Astrocyte (in vitro differentiated cells and primary cell): Measurements from ENCODE around the gene AZI2. TPM values are rescaled to one million over a fixed set of nuclear protein-coding genes. Genes with fewer than 3 reads are reported as not detected.

ENCODE experiments used
- DNase-seq: peaks from one replicate; pipeline ENCODE4 v3.0.0-alpha.2; 2010; ENCODE audit warnings: low read depth
- FAIRE-seq: peaks from 2 replicates; lab custom pipeline; 2011; peaks lifted over from hg19 to GRCh38; lab: Jason Lieb, UNC
- H2AFZ ChIP-seq: 2 replicates; pipeline ENCODE4 v1.6.0; 2012; ENCODE audit warnings: low read depth, low read length, inconsistent platforms
- H3K27ac ChIP-seq: 2 replicates; pipeline ENCODE4 v1.5.1; 2011; ENCODE audit warnings: low read depth, low read length, inconsistent platforms
- H3K27me3 ChIP-seq: 2 replicates; pipeline ENCODE4 v1.6.0; 2011; ENCODE audit warnings: low read length, inconsistent platforms; ENCODE audit not compliant: insufficient read depth
- H3K36me3 ChIP-seq: 2 replicates; pipeline ENCODE4 v1.5.1; 2011; ENCODE audit warnings: low read length, inconsistent platforms; ENCODE audit not compliant: insufficient read depth
- H3K4me1 ChIP-seq: 2 replicates; pipeline ENCODE4 v1.5.1; 2011; ENCODE audit warnings: low read length, inconsistent platforms; ENCODE audit not compliant: insufficient read depth
- H3K4me2 ChIP-seq: 2 replicates; pipeline ENCODE4 v1.6.0; 2012; ENCODE audit warnings: low read length, inconsistent platforms
- H3K4me3 ChIP-seq: 2 replicates; pipeline ENCODE4 v1.5.1; 2011; ENCODE audit warnings: low read depth, mild to moderate bottlenecking, low read length, inconsistent platforms; ENCODE audit not compliant: insufficient read depth
- H3K79me2 ChIP-seq: 2 replicates; pipeline ENCODE4 v1.6.0; 2012; ENCODE audit warnings: mild to moderate bottlenecking, low read length, inconsistent platforms; ENCODE audit not compliant: insufficient read depth
- H3K9ac ChIP-seq: 2 replicates; pipeline ENCODE4 v1.6.0; 2012; ENCODE audit warnings: mild to moderate bottlenecking, low read length, inconsistent platforms
- H3K9me3 ChIP-seq: 2 replicates; pipeline ENCODE4 v1.5.1; 2012; ENCODE audit warnings: low read depth, mild to moderate bottlenecking, low read length, inconsistent platforms; ENCODE audit not compliant: insufficient read depth
- H4K20me1 ChIP-seq: 2 replicates; pipeline ENCODE4 v1.6.0; 2012; ENCODE audit warnings: low read length, inconsistent platforms; ENCODE audit not compliant: insufficient read depth
- H3K27ac Mint-ChIP-seq: one replicate; pipeline ENCODE4 v1.8.0; 2021; ENCODE audit warnings: mild to moderate bottlenecking, mixed read lengths; ENCODE audit not compliant: unreplicated experiment
- H3K27me3 Mint-ChIP-seq: one replicate; pipeline ENCODE4 v1.8.0; 2021; ENCODE audit warnings: low read depth, mixed read lengths; ENCODE audit not compliant: unreplicated experiment
- H3K36me3 Mint-ChIP-seq: one replicate; pipeline ENCODE4 v1.8.0; 2021; ENCODE audit warnings: low read depth, mixed read lengths; ENCODE audit not compliant: unreplicated experiment
- H3K4me1 Mint-ChIP-seq: one replicate; pipeline ENCODE4 v1.8.0; 2021; ENCODE audit warnings: low read depth, mixed read lengths; ENCODE audit not compliant: unreplicated experiment
- H3K4me3 Mint-ChIP-seq: one replicate; pipeline ENCODE4 v1.8.0; 2021; ENCODE audit warnings: mild to moderate bottlenecking, moderate library complexity, mixed read lengths; ENCODE audit not compliant: unreplicated experiment
- H3K9me3 Mint-ChIP-seq: one replicate; pipeline ENCODE4 v1.8.0; 2021; ENCODE audit warnings: mild to moderate bottlenecking, mixed read lengths; ENCODE audit not compliant: unreplicated experiment
- EZH2 ChIP-seq: IDR thresholded peaks from 2 replicates; pipeline ENCODE4 v1.6.1; 2012; ENCODE audit warnings: mild to moderate bottlenecking, low read length, inconsistent platforms; ENCODE audit not compliant: insufficient read depth
- total RNA-seq: library from RNA; stranded (reverse); gene quantifications from 2 replicates; pipeline ENCODE4 v1.2.1, GENCODE V29; 2021
- TF ChIP-seq, protein P1 (sequence below): IDR thresholded peaks from 2 replicates; pipeline ENCODE4 v1.5.1; 2011; ENCODE audit warnings: low read depth, mild to moderate bottlenecking, inconsistent platforms, low read length, moderate library complexity; ENCODE audit not compliant: insufficient read depth

Gene AZI2
- total RNA-seq, 1 donor from 2014 or later = 99.1 TPM

DNA sequence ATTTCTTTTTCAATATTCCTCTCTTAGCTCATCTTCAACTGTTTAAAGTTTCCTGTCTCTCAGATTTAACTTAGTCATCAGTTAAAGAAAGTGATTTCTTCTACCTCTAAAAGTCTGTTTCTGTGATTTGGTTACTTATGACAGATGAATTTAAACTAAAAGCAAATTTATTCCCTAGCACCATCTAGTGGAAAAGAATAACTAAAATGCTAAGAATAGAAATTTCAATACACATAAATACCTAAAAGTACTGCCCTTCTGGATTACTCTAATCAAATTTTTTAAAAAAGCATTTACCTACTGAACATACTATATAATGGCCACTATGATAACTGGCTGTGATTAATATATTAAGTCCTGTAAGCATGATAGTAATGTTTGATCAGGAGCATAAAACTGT lies 14.1 kb downstream of the AZI2 start:
- DNase-seq = no peak
- Mint-ChIP-seq H3K4me3 (no peak overlapping the region), H3K36me3 (peaks cover 3% of the 10 kb centered on the region), H3K9me3 (no peaks in the 10 kb centered on the region), H3K4me1 (no peaks in the 10 kb centered on the region), H3K27me3 (no peaks in the 10 kb centered on the region), H3K27ac (no peak overlapping the region)
- Histone ChIP-seq H3K4me3 (no peak overlapping the region), H3K36me3 (peaks cover 16% of the 10 kb centered on the region), H3K79me2 (no peaks in the 10 kb centered on the region), H3K9ac (no peak overlapping the region), H3K27me3 (no peaks in the 10 kb centered on the region), H3K4me2 (no peak overlapping the region), H3K4me1 (no peaks in the 10 kb centered on the region), H4K20me1 (peaks cover 4% of the 10 kb centered on the region), H3K9me3 (no peaks in the 10 kb centered on the region), H2AFZ (no peak overlapping the region), H3K27ac (no peak overlapping the region)
- TF ChIP-seq EZH2 = no peak
- TF ChIP-seq, protein P1, sequence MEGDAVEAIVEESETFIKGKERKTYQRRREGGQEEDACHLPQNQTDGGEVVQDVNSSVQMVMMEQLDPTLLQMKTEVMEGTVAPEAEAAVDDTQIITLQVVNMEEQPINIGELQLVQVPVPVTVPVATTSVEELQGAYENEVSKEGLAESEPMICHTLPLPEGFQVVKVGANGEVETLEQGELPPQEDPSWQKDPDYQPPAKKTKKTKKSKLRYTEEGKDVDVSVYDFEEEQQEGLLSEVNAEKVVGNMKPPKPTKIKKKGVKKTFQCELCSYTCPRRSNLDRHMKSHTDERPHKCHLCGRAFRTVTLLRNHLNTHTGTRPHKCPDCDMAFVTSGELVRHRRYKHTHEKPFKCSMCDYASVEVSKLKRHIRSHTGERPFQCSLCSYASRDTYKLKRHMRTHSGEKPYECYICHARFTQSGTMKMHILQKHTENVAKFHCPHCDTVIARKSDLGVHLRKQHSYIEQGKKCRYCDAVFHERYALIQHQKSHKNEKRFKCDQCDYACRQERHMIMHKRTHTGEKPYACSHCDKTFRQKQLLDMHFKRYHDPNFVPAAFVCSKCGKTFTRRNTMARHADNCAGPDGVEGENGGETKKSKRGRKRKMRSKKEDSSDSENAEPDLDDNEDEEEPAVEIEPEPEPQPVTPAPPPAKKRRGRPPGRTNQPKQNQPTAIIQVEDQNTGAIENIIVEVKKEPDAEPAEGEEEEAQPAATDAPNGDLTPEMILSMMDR = peak; percentile 8
- FAIRE-seq = no peak

DNA sequence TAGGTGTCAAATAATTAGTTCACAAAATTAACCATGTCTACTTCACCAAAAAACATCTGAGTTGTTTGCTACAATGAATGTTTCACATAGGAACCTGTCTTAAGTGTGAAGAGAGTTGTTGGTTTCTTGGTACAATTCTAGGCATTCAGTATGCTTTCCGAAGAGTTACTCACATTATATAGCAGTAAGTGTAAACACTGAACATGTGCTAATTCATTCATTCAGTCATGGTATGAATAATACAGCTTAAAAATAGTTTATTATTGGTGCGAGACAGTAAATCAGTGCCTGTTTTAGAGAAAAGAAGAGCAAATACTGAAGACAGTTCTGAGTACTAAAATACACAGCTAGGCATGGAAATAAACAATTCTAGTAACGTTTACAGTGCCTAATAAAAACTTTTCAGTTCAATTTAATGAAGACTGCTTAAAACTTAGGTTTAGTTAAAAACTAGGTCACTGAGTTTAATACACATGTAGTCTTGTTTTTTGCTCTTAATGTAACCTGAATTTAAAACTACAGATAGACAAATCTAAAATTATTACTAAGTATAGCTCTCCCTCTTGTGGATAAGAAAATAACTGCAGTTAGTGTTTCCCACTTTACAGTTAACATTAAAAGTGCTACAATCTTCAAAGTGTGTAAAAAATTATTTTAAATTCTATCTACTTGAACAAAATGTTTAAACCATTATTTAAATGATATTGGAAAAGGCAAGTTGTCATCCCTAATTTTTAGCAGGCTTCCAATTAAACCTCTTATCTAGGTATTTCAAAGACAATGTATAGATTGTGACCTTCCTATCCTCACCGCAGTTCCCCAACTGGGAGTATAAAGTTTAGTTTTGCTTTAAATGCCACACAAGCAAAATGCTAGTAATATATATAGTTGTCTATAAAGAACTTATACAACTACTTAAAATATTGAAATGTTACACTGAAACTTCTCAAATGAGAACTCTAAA lies 20.2 kb downstream of the AZI2 start:
- H2AFZ ChIP-seq = no peak overlapping the region
- no peaks in the 10 kb centered on the region for H3K27me3 Mint-ChIP-seq
- H3K27me3 ChIP-seq = no peaks in the 10 kb centered on the region
- FAIRE-seq (no peak), DNase-seq (no peak)
- H4K20me1 ChIP-seq = no peaks in the 10 kb centered on the region
- H3K27ac ChIP-seq = no peak overlapping the region
- TF ChIP-seq EZH2 = no peak
- TF ChIP-seq, protein P1 = peak; percentile 59
- peaks cover 26% of the 10 kb centered on the region for H3K36me3 ChIP-seq
- no peak overlapping the region for H3K4me3 ChIP-seq
- no peak overlapping the region for H3K27ac Mint-ChIP-seq
- peaks cover 8% of the 10 kb centered on the region for H3K4me1 Mint-ChIP-seq
- H3K79me2 ChIP-seq = no peaks in the 10 kb centered on the region
- no peak overlapping the region for H3K4me2 ChIP-seq
- peaks cover 3% of the 10 kb centered on the region for H3K36me3 Mint-ChIP-seq
- no peaks in the 10 kb centered on the region for H3K9me3 ChIP-seq
- H3K9ac ChIP-seq = no peak overlapping the region
- no peaks in the 10 kb centered on the region for H3K4me1 ChIP-seq
- no peak overlapping the region for H3K4me3 Mint-ChIP-seq
- no peaks in the 10 kb centered on the region for H3K9me3 Mint-ChIP-seq
